OCI-LY7 (cell line): ENCODE results near the gene BASP1.

Source experiments
- CTCF ChIP-seq: fragments of 200-600 bp; sonication (generic); conservative IDR thresholded peaks from 2 replicates; pipeline ENCODE4 v1.5.1; 2014; ENCODE audit warnings: mild to moderate bottlenecking, antibody characterized with exemption, low read length, moderate library complexity, mixed read lengths
- EZH2phosphoT487 ChIP-seq: fragments of 200-600 bp; sonication (generic); IDR thresholded peaks from 2 replicates; pipeline ENCODE4 v1.6.1; 2018; ENCODE audit warnings: low read depth, borderline replicate concordance, mild to moderate bottlenecking, mixed run types, antibody characterized with exemption, low read length, moderate library complexity, mixed read lengths

DNA sequence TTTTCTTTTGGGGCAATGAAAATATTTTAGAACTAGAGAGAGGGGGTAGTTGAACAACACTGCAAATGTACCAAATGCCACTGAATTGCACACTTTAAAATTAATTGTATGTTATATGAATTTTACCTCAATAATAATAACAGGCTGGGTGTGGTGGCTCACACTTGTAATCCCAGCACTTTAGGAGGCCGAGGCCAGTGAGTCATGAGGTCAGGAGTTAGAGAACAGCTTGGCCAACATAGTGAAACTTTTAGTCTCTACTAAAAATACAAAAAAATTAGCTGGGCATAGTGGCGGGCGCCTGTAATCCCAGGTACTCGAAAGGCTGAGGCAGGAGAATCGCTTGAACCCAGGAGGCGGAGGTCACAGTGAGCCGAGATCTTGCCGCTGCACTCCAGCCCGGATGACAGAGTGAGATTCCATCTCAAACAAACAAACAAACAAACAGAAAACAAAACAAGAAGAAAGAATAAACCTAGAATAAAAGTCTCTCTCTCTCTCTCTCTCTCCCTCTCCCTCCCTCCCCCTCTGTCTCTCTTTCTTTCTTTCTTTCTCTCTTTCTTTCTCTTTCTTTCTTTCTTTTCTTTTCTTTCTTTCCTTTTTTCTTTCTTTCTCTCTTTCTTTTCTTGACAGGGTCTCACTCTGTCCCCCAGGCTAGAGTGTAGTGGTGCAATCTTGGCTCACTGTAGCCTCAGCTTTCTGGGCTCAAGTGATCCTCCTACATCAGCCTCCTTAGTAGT, 91.1 kb downstream of the BASP1 start:
- no peak for TF ChIP-seq CTCF
- TF ChIP-seq EZH2phosphoT487: no peak
